NB4 (cell line): Measurements from ENCODE around the gene SLC35E3.
A peak's percentile ranks its signal among the peaks of the same experiment; 100 is the strongest.

ENCODE experiments used
- DNase-seq: peaks from one replicate; pipeline ENCODE4 v3.0.0; 2010; ENCODE audit warnings: low read depth
- H3K4me3 ChIP-seq: one replicate; pipeline ENCODE4 v1.5.1; 2011; ENCODE audit warnings: mild to moderate bottlenecking, low read depth, low read length, moderate library complexity
- CTCF ChIP-seq: IDR thresholded peaks from one replicate; pipeline ENCODE4 v1.5.1; 2012; ENCODE audit warnings: low read depth, low read length
- MAX ChIP-seq: IDR thresholded peaks from 2 replicates; pipeline ENCODE4 v1.6.1; 2011; ENCODE audit warnings: low read depth, low read length
- MYC ChIP-seq: IDR thresholded peaks from 2 replicates; pipeline ENCODE4 v1.6.1; 2011; ENCODE audit warnings: low read depth, low read length
- POLR2A ChIP-seq: IDR thresholded peaks from 2 replicates; pipeline ENCODE4 v1.6.1; 2011; ENCODE audit warnings: mild to moderate bottlenecking; ENCODE audit not compliant: insufficient read length; ENCODE audit errors: extremely low read depth

The SLC35E3 gene

GRCh38 chr12:68789144-68789878 is 43.3 kb downstream of the SLC35E3 start:
- DNase-seq = no peak
- H3K4me3 ChIP-seq = no peak overlapping the region
- TF ChIP-seq MYC (no peak), CTCF (no peak), MAX (no peak), POLR2A (no peak)

GRCh38 chr12:68790081-68790951 is 44.3 kb downstream of the SLC35E3 start:
- TF ChIP-seq MYC (no peak), MAX (no peak), CTCF (no peak), POLR2A (no peak)
- DNase-seq = no peak
- H3K4me3 ChIP-seq = no peak overlapping the region

- H3K4me3 ChIP-seq = no peak overlapping the region
- no peak for TF ChIP-seq MYC
- TF ChIP-seq CTCF = no peak
- TF ChIP-seq POLR2A = no peak
- no peak for TF ChIP-seq MAX
- DNase-seq = no peak
Measured at GRCh38 chr12:68790952-68791234, 44.9 kb downstream of the SLC35E3 start.

GRCh38 chr12:68791897-68792481 is 46.0 kb downstream of the SLC35E3 start:
- no peak for DNase-seq
- H3K4me3 ChIP-seq = no peak overlapping the region
- TF ChIP-seq MYC = no peak
- no peak for TF ChIP-seq CTCF
- TF ChIP-seq MAX = no peak
- no peak for TF ChIP-seq POLR2A

GRCh38 chr12:68792952-68793351 is 47.0 kb downstream of the SLC35E3 start:
- H3K4me3 ChIP-seq = no peak overlapping the region
- no peak for TF ChIP-seq MYC
- no peak for TF ChIP-seq MAX
- no peak for TF ChIP-seq CTCF
- no peak for TF ChIP-seq POLR2A
- peak; percentile 86 for DNase-seq
